ENCODE results near the gene SMNDC1. TPM values are rescaled to one million over a fixed set of nuclear protein-coding genes. Genes with fewer than 3 reads are reported as not detected.

Gene SMNDC1
- total and polyA plus RNA-seq, 4 donors: 4.9 to 6.8 (median 6.0) TPM

GRCh38 chr10:110323503-110323902 is 18.8 kb upstream of the SMNDC1 start:
- Histone ChIP-seq H3K36me3 (ENCODE audit: control insufficient read depth in 4 of 4, insufficient read depth in 3 of 4, low read depth in 1 of 4, low read length in 3 of 4) (no peaks in the 10 kb centered on the region), H3K4me3 (ENCODE audit: low read depth in 1 of 3, low read length in 3 of 3) (no peak overlapping the region), H3K4me1 (ENCODE audit: control insufficient read depth in 4 of 4, insufficient read depth in 4 of 4, low read length in 3 of 4) (no peaks in the 10 kb centered on the region), H3K27ac (ENCODE audit: low read depth in 1 of 2, low read length in 2 of 2) (no peak overlapping the region), H3K9me3 (ENCODE audit: control insufficient read depth in 4 of 4, low read length in 3 of 4) (peaks cover 0 to 3% (median under 1%) of the 10 kb centered on the region in 4 donors), H3K9ac (ENCODE audit: low read depth in 1 of 2, low read length in 2 of 2) (no peak overlapping the region), H3K27me3 (ENCODE audit: control insufficient read depth in 4 of 4, insufficient read depth in 4 of 4, low read length in 3 of 4) (no peaks in the 10 kb centered on the region)
- no peak for DNase-seq (ENCODE audit: low spot score)
- no peak for TF ChIP-seq NR2F2 (IDR thresholded peaks at IDR 0.05)
- TF ChIP-seq HNF4A (conservative IDR thresholded peaks at IDR 0.05): no peak
- WGBS: 74% methylated on average over 2 of the region's 2 CpGs

- Histone ChIP-seq H3K27ac (ENCODE audit: low read depth in 1 of 2, low read length in 2 of 2) (no peak overlapping the region), H3K27me3 (ENCODE audit: control insufficient read depth in 4 of 4, insufficient read depth in 4 of 4, low read length in 3 of 4) (no peaks in the 10 kb centered on the region), H3K36me3 (ENCODE audit: control insufficient read depth in 4 of 4, insufficient read depth in 3 of 4, low read depth in 1 of 4, low read length in 3 of 4) (no peaks in the 10 kb centered on the region), H3K4me3 (ENCODE audit: low read depth in 1 of 3, low read length in 3 of 3) (no peak overlapping the region), H3K4me1 (ENCODE audit: control insufficient read depth in 4 of 4, insufficient read depth in 4 of 4, low read length in 3 of 4) (no peaks in the 10 kb centered on the region), H3K9ac (ENCODE audit: low read depth in 1 of 2, low read length in 2 of 2) (no peak overlapping the region), H3K9me3 (ENCODE audit: control insufficient read depth in 4 of 4, low read length in 3 of 4) (peaks cover 0 to 3% (median under 1%) of the 10 kb centered on the region in 4 donors)
- TF ChIP-seq GABPA (IDR thresholded peaks at IDR 0.05 in 1 of 2, conservative IDR thresholded peaks at IDR 0.05 in 1 of 2): no peak
- TF ChIP-seq SP1 (IDR thresholded peaks at IDR 0.05): no peak
- TF ChIP-seq RAD21 (IDR thresholded peaks at IDR 0.05): no peak
- no peak for TF ChIP-seq HNF4G (IDR thresholded peaks at IDR 0.05)
- no peak for TF ChIP-seq ATF3 (IDR thresholded peaks at IDR 0.05)
- TF ChIP-seq NR2F2 (IDR thresholded peaks at IDR 0.05): no peak
- no peak for TF ChIP-seq MAX (IDR thresholded peaks at IDR 0.05)
- no peak for TF ChIP-seq CTCF (IDR thresholded peaks at IDR 0.05; ENCODE audit: low read depth, low read length, missing input control)
- TF ChIP-seq FOXA1 (IDR thresholded peaks at IDR 0.05): no peak
- TF ChIP-seq HNF4A (conservative IDR thresholded peaks at IDR 0.05): no peak
- TF ChIP-seq ZBTB33 (IDR thresholded peaks at IDR 0.05): no peak
- TF ChIP-seq FOXA2 (IDR thresholded peaks at IDR 0.05): no peak
- no peak for TF ChIP-seq TAF1 (conservative IDR thresholded peaks at IDR 0.05)
- 90% methylated on average over 6 of the region's 6 CpGs for WGBS
- no peak for DNase-seq (ENCODE audit: low spot score)
These were observed 17.3 kb upstream of the SMNDC1 start for GRCh38 chr10:110321869-110322620.

All from liver (tissue), 9 donors.